ENCODE measurements around the gene NIPSNAP3A.

NIPSNAP3A gene

GRCh38 chr9:104769655-104770054 lies 22.2 kb downstream of the NIPSNAP3A start:
- TF ChIP-seq SIN3A (IDR thresholded peaks at IDR 0.05; ENCODE audit: borderline replicate concordance, insufficient read depth, low read length) (no peak), TAF1 (IDR thresholded peaks at IDR 0.05; ENCODE audit: borderline replicate concordance, insufficient read depth, low read length) (no peak), POLR2AphosphoS5 (IDR thresholded peaks at IDR 0.05; ENCODE audit: low read depth, low read length) (no peak), FOXP2 (optimal IDR thresholded peaks at IDR 0.05; ENCODE audit: borderline replicate concordance, extremely low read depth, extremely low read length, insufficient read depth) (no peak)
- TF ChIP-seq, protein P1, sequence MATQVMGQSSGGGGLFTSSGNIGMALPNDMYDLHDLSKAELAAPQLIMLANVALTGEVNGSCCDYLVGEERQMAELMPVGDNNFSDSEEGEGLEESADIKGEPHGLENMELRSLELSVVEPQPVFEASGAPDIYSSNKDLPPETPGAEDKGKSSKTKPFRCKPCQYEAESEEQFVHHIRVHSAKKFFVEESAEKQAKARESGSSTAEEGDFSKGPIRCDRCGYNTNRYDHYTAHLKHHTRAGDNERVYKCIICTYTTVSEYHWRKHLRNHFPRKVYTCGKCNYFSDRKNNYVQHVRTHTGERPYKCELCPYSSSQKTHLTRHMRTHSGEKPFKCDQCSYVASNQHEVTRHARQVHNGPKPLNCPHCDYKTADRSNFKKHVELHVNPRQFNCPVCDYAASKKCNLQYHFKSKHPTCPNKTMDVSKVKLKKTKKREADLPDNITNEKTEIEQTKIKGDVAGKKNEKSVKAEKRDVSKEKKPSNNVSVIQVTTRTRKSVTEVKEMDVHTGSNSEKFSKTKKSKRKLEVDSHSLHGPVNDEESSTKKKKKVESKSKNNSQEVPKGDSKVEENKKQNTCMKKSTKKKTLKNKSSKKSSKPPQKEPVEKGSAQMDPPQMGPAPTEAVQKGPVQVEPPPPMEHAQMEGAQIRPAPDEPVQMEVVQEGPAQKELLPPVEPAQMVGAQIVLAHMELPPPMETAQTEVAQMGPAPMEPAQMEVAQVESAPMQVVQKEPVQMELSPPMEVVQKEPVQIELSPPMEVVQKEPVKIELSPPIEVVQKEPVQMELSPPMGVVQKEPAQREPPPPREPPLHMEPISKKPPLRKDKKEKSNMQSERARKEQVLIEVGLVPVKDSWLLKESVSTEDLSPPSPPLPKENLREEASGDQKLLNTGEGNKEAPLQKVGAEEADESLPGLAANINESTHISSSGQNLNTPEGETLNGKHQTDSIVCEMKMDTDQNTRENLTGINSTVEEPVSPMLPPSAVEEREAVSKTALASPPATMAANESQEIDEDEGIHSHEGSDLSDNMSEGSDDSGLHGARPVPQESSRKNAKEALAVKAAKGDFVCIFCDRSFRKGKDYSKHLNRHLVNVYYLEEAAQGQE (IDR thresholded peaks at IDR 0.05; ENCODE audit: insufficient read depth in 1 of 2, low read depth in 2 of 2, low read length in 2 of 2): no peak

- TF ChIP-seq, protein P1 (IDR thresholded peaks at IDR 0.05; ENCODE audit: insufficient read depth in 1 of 2, low read depth in 2 of 2, low read length in 2 of 2): no peak
- TF ChIP-seq POLR2AphosphoS5 (IDR thresholded peaks at IDR 0.05; ENCODE audit: low read depth, low read length): no peak
- no peak for TF ChIP-seq TAF1 (IDR thresholded peaks at IDR 0.05; ENCODE audit: borderline replicate concordance, insufficient read depth, low read length)
- no peak for TF ChIP-seq SIN3A (IDR thresholded peaks at IDR 0.05; ENCODE audit: borderline replicate concordance, insufficient read depth, low read length)
- no peak for TF ChIP-seq FOXP2 (optimal IDR thresholded peaks at IDR 0.05; ENCODE audit: borderline replicate concordance, extremely low read depth, extremely low read length, insufficient read depth)
Observed at GRCh38 chr9:104772714-104773510, 25.4 kb downstream of the NIPSNAP3A start.

DNA sequence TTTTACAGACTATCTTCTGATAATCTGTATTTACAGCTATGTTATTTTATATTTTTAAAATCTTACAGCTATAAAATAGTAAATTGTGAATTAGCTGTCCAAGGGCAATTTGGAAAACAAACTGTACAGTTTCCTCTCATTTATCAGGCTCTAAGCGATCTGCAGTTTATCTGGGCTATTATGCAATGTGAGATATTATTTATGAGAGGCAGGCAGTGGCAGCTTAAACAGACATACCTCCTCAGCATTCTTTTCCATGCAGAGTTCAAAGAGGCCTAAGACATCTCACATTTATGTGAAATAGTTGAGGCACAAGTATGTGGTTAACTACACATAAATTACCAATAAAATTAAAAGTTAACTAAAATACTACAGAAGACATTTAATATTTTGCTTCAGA lies 26.6 kb downstream of the NIPSNAP3A start:
- no peak for TF ChIP-seq POLR2AphosphoS5 (IDR thresholded peaks at IDR 0.05; ENCODE audit: low read depth, low read length)
- TF ChIP-seq FOXP2 (optimal IDR thresholded peaks at IDR 0.05; ENCODE audit: borderline replicate concordance, extremely low read depth, extremely low read length, insufficient read depth): no peak

GRCh38 chr9:104774831-104775573 lies 27.5 kb downstream of the NIPSNAP3A start:
- no peak for TF ChIP-seq FOXP2 (optimal IDR thresholded peaks at IDR 0.05; ENCODE audit: borderline replicate concordance, extremely low read depth, extremely low read length, insufficient read depth)
- no peak for TF ChIP-seq POLR2AphosphoS5 (IDR thresholded peaks at IDR 0.05; ENCODE audit: low read depth, low read length)
- TF ChIP-seq SIN3A (IDR thresholded peaks at IDR 0.05; ENCODE audit: borderline replicate concordance, insufficient read depth, low read length): no peak
- TF ChIP-seq, protein P1 (IDR thresholded peaks at IDR 0.05; ENCODE audit: insufficient read depth in 1 of 2, low read depth in 2 of 2, low read length in 2 of 2): no peak
- TF ChIP-seq TAF1 (IDR thresholded peaks at IDR 0.05; ENCODE audit: borderline replicate concordance, insufficient read depth, low read length): no peak

DNA sequence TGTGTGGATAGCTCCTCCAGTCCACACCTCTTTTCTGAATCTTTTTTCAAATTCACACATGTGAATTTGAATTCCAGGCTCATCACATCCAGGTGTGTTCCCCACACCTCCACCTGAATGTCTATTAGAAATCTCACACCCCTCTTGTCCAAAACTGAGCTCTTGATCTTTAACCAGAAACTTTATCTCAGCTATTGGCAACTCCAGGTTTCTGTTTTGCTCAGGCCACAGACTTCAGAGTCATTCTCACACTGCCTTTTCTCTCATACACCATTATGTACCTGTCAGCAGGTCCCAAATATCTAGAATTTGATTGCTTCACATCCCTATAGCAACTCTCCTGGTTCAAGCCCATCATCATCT lies 28.1 kb downstream of the NIPSNAP3A start:
- no peak for TF ChIP-seq TAF1 (IDR thresholded peaks at IDR 0.05; ENCODE audit: borderline replicate concordance, insufficient read depth, low read length)
- TF ChIP-seq SIN3A (IDR thresholded peaks at IDR 0.05; ENCODE audit: borderline replicate concordance, insufficient read depth, low read length): no peak
- TF ChIP-seq FOXP2 (optimal IDR thresholded peaks at IDR 0.05; ENCODE audit: borderline replicate concordance, extremely low read depth, extremely low read length, insufficient read depth): no peak
- no peak for TF ChIP-seq POLR2AphosphoS5 (IDR thresholded peaks at IDR 0.05; ENCODE audit: low read depth, low read length)

GRCh38 chr9:104775976-104776375 lies 28.5 kb downstream of the NIPSNAP3A start:
- TF ChIP-seq SIN3A (IDR thresholded peaks at IDR 0.05; ENCODE audit: borderline replicate concordance, insufficient read depth, low read length) (no peak), FOXP2 (optimal IDR thresholded peaks at IDR 0.05; ENCODE audit: borderline replicate concordance, extremely low read depth, extremely low read length, insufficient read depth) (no peak), POLR2AphosphoS5 (IDR thresholded peaks at IDR 0.05; ENCODE audit: low read depth, low read length) (no peak)
- TF ChIP-seq, protein P1 (IDR thresholded peaks at IDR 0.05; ENCODE audit: insufficient read depth in 1 of 2, low read depth in 2 of 2, low read length in 2 of 2): no peak

Measured in PFSK-1 (cell line).